Hepatocyte (in vitro differentiated cells): Measurements from ENCODE around the gene RPN2.

Source experiments
- EZH2 ChIP-seq: fragments of 200-600 bp; sonication (generic); IDR thresholded peaks from 2 replicates; pipeline ENCODE4 v1.6.1; 2016; ENCODE audit warnings: antibody characterized with exemption, mild to moderate bottlenecking, borderline replicate concordance
- EZH2phosphoT487 ChIP-seq: fragments of 200-600 bp; sonication (generic); IDR thresholded peaks from one replicate; pipeline ENCODE4 v1.6.1; 2018; ENCODE audit warnings: antibody characterized with exemption, mild to moderate bottlenecking, low read depth, moderate library complexity; ENCODE audit not compliant: unreplicated experiment, severe bottlenecking
- TF ChIP-seq, protein P1 (sequence below): fragments of 200-600 bp; sonication (generic); IDR thresholded peaks from 2 replicates; pipeline ENCODE4 v1.5.1; 2016; ENCODE audit warnings: antibody characterized with exemption, mild to moderate bottlenecking; ENCODE audit not compliant: poor library complexity

DNA sequence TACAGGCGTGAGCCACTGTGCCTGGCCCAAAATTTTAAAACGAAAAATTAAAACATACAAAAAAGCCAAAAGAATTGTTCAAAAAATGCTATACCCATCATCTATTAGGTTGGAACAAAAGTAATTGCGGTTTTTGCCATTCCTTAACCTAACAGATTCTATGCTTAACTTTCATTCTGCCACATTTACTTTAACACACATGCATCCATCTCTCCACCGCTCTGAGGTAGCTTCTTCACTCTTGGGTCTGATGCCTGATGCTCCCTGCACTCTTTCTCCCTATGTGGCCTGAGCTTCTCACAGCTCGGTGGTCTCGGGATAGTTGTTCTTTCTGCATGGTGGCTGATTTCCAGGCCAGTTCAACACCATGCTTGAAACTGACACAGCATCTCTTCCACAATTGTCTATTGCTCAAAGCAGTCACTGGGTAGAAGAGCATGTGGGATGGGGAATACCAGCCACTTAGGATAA lies 105.6 kb downstream of the RPN2 start:
- TF ChIP-seq, protein P1, sequence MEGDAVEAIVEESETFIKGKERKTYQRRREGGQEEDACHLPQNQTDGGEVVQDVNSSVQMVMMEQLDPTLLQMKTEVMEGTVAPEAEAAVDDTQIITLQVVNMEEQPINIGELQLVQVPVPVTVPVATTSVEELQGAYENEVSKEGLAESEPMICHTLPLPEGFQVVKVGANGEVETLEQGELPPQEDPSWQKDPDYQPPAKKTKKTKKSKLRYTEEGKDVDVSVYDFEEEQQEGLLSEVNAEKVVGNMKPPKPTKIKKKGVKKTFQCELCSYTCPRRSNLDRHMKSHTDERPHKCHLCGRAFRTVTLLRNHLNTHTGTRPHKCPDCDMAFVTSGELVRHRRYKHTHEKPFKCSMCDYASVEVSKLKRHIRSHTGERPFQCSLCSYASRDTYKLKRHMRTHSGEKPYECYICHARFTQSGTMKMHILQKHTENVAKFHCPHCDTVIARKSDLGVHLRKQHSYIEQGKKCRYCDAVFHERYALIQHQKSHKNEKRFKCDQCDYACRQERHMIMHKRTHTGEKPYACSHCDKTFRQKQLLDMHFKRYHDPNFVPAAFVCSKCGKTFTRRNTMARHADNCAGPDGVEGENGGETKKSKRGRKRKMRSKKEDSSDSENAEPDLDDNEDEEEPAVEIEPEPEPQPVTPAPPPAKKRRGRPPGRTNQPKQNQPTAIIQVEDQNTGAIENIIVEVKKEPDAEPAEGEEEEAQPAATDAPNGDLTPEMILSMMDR, result no peak
- no peak for TF ChIP-seq EZH2
- no peak for TF ChIP-seq EZH2phosphoT487
